GM08714 (cell line): Measurements from ENCODE around the gene UXS1.

Experiments used
- H3K4me3 ChIP-seq: fragments of 200-500 bp; sonication (Bioruptor generic); 2 replicates; pipeline ENCODE4 v1.5.1; 2014; ENCODE audit warnings: mild to moderate bottlenecking, low read length, inconsistent platforms
- ZNF274 ChIP-seq: IDR thresholded peaks from 2 replicates; pipeline ENCODE4 v1.6.1; 2012; ENCODE audit warnings: mild to moderate bottlenecking, low read depth, low read length

UXS1 gene

DNA sequence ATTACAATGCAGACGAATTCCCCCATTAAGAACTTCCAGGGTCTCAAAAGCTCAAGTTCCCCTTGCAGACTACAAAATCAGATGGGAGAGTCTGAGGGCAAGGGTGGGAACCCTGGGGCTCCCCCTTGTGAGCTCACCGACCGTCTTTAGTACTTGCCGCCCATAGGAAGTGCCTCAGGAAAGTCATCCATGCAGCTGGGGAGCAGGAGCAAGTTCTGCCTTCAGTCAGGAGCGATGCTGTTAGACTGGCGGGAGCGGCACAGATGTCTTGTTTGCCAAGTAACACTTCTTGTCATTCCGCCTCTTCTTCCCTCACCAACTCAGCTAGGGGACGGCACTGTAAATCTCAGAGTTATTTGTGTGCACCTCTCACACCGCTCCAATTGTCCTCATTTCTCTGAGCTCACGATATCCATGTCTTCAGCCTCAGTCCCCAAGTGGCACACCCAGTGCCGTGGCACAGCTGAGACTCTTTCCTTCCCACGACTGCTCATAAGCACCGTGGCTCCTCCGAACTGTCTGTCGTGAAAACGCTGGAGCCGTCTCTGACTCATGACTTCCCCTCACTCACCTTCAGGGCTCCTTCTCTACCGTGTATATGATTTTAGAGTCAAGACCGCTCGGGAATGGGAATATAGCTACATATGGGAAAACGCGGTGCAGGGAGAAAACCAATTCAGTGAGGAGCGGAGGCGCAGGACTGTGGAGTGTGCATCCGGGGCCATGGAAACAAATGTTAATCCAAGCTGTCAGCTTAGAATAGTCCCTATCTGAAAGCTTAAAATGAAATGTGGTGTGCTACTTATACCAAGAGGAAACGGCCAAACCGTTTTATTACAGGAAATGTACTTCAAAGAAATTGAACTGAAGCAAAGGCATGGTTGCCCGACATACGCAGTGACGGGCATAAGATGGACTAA, 34.0 kb downstream of the UXS1 start:
- H3K4me3 ChIP-seq, result peak overlapping the region; percentile 30; the same call in 1 of the 2 replicates
- TF ChIP-seq ZNF274, result no peak

DNA sequence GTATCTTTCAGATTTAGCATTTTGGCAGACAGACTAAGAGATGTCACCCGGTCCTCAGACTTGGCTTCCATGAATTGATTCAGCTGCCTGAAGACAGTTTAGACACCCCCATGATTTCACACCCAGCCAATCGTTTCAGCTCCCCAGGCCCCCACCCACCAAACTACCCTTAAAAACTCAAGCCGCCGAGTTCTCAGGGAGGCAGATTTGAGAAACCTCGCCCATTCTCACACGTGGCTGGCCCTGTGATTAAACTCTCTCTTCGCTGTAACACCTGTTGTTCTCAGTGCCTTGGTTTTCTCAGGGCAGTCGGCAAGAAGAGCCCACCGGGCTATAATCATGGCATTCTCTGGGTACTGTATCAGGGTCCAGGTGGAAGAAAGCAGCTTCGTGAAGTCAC, 35.2 kb downstream of the UXS1 start:
- no peak overlapping the region; the same call in 1 of the 2 replicates for H3K4me3 ChIP-seq
- no peak for TF ChIP-seq ZNF274

DNA sequence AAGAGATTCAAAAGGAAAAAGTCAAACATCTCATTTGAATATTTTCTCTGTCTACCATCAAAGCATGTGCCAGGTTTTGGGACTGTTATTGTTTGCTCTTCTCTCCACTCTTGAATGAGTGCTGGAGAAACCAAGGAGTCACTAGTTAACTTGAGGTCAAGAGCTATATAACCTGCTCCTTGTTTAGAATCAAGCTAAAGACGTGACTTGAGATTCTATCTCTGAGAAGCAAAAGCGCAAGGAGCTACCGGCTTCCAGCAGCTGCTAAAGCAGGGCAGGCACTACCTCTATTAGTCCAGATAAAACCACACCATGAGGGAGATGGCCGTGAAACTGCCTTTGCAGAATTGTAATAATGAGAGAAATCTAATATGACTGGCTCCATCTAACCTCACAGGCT, 36.0 kb downstream of the UXS1 start:
- no peak overlapping the region for H3K4me3 ChIP-seq
- TF ChIP-seq ZNF274, result no peak

DNA sequence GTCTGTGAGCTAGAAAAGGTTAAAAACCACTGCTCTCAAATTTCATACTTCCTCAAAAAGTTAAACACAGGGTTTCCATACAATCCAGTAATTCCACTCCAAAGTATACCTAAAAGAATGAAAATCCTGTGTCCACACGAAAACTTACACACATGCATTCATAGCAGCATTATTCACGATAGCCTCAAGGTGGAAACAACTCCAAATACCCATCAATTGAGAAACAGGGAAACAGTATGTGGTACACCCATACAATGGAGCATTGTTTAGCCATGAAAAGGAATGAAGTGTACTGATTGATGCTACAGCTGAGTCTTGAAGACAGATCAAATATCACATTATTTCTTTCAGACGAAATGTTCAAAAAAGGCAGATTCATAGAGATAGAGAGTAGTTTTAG, 36.7 kb downstream of the UXS1 start:
- no peak overlapping the region for H3K4me3 ChIP-seq
- TF ChIP-seq ZNF274, result no peak

DNA sequence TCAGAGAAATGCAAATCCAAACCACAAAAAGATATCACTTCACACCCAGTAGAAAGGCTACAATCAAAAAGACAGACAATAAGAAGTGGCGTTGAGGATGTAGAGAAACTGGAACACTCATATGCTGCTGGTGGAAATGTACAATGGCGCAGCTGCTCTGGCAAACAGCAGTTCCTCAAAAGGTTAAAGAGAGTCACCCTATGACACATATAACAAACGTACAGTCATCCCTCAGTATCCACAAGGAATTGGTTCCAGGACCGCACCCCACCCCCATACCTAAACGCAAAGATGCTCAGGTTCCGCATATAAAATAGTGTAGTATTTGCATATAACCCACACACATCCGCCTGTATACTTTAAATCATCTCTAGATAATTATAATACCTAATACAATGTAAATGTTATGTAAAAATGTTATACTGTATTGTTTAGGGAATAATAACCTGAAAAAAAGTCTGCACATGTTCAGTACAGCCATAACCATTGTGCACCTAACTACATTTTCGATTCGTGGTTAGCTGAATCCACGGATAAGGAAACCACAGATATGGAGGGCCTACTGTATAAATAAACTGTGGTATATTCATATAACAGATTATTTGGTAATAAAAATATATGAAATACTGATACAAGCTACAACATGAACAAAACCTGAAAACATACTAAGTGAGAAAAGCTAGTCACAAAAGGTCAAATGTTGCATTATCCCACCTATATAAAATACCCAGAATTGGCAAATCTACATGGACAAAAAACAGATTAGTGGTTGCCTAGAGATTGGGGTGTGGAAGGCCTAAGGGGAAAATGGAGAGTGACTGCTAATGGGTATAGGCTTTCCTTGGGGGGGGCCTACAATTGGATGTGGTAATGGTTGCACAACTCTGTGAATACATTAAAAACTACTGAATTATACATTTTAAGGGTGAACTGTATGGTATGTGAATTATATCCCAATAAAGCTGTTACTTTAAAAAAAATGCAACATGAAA, 37.5 kb downstream of the UXS1 start:
- TF ChIP-seq ZNF274, result no peak
- no peak overlapping the region for H3K4me3 ChIP-seq

DNA sequence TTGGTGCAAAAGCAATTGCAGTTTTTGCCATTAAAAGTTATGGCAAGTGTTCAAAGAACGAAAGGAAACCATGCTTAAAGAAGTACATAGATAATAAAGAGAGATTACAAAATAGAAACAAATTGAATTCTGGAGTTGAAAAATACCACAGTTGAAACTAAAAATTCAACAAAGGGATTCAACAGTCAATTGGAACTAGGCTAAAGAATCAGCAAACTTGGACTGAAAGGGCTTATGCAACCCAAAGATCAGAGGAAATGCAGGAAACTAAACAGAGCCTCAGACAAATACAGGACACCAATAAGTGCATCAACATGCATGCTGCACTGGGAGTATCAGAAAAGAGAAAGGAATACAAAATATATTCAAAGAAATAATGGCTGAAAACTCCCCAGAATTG, 40.3 kb downstream of the UXS1 start:
- TF ChIP-seq ZNF274, result no peak
- H3K4me3 ChIP-seq, result no peak overlapping the region

DNA sequence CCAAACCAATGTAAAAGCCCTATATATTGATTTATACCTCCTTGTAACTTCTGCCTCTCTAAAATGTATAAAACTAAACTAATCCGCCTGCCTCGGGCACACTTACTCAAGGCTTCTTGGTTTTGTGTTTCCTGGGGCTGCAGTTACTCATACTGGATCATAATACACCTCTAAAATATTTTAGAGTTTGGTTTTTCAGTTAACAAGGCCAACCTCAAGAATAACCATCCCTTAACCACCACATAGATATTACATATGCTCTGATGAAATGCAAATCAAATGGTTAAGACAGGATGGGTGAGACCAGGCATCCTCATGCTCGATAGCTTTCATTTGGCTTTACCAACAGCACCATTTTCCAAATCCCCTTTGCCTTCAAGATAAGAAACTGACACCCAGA, 46.4 kb downstream of the UXS1 start:
- H3K4me3 ChIP-seq, result no peak overlapping the region; the same call in 1 of the 2 replicates
- no peak for TF ChIP-seq ZNF274

DNA sequence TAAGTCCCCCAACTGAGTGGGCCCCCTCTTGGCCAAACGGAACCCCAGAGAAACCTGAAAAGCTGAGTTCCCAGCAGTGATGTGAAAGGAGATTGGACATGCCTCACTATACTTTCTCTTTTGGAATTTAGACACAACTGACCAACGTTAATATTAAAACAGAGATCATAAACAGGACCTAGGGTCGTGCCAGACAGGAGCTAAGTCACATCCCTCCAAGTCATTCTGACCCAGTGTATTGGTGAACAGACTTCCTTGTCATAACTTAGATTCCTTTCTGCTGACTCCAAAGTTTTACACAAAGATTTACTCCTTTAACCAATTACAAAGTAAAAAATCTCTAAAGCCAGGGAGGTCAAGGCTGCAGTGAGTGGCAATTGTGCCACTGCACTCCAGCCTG, 46.9 kb downstream of the UXS1 start:
- TF ChIP-seq ZNF274, result no peak
- no peak overlapping the region; the same call in 1 of the 2 replicates for H3K4me3 ChIP-seq

DNA sequence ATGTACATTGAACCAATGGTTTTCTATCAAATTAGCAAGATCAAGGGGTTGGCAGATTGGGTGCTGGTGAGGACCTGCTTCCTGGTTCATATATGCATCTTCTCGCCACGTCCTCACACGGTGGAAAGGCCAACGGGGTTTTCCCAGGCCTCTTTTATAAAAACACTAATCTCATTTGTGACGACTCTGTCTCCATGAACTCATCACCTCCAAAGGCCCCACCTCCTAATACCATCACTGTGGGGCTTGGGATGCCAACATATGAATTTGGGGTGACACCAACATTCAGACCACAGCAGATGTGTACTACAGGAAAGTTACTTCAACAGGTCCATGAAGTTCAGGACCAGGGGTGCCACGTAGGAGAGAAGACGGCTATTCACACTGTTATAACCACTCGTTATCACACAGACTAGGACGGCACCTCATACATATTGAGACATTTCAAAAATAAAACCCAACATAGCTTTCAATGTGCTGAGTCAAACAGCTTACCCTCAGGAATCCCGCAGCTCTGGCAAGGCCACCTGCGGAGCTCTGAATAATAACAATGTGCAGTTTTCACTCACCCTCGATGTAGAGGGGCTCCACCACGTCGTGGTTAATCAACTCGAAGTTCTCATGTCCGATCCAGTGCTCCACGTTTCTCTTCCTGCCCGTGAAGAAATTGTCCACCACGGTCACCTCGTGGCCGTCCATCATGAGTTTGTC, 49.3 kb downstream of the UXS1 start:
- no peak overlapping the region for H3K4me3 ChIP-seq
- TF ChIP-seq ZNF274, result no peak

DNA sequence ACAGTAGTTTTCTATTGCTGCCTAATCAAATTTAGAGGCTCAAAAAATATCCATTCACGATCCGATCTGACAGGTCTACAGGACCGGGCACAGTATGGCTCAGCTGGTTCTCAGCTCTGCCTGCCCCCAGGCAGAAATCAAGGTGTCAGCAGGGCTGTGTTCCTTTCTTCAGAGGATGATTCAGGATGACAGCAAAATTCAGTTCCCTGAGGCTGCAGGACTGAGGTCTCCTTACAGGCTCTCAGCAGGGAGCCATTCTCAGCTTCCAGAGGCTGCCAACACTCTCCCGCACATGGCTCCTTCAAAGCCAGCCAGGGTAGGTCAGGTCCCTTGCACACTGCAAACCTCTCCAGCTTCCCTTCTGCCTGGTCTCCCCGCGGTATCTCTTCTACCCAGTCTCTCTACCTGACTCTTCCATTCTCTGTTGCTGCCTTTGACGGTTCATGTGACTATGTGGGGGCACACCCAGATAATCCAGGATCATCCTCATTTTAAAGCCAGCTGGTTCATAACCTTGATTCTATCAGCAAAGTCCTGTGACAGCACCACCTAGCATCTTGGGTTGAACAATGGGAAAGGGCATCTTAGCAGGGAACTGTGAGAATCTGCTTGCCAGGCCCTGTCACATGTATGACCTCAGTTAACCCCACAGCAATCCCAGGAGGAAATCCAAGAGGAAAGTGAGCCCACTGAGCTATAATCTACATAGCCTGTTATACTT, 50.4 kb downstream of the UXS1 start:
- TF ChIP-seq ZNF274, result no peak
- no peak overlapping the region for H3K4me3 ChIP-seq

DNA sequence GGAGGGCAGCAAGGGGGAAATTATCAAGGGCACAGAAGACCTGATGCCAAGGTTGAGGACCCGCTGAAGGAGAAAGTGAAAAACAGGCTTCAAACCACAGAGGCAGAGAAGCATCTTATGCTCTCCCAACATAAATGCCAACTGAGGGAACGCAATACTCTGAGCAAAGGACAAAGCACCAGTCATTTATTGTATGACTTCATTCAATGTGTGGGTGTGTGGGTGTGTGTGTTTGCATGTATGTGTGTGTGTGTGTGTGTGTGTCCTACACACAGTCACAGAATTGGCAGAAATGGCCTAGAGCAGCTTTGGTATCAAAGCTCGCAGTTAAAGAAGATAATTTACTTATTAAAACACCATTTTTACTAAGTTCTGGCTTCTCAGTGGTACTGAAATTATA, 51.4 kb downstream of the UXS1 start:
- no peak for TF ChIP-seq ZNF274
- H3K4me3 ChIP-seq, result no peak overlapping the region

DNA sequence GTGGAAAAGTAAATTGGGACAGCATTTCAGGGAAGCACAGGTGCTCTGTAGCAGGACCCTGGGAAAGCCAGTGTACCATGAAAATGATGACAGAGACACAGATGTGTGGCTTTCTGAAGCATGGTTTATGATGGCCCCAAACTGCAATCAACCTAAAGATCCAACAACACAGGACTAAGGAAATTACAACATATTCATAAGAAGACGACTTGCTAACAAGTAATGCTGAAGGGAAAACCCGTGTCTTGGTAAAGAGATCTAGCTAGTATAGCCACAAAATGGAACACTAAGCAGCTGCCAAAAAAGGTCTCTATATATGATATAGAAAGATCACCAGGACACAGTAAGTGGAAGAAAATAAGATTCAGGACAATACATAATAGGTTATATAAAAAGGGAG, 53.2 kb downstream of the UXS1 start:
- no peak overlapping the region for H3K4me3 ChIP-seq
- TF ChIP-seq ZNF274, result no peak

DNA sequence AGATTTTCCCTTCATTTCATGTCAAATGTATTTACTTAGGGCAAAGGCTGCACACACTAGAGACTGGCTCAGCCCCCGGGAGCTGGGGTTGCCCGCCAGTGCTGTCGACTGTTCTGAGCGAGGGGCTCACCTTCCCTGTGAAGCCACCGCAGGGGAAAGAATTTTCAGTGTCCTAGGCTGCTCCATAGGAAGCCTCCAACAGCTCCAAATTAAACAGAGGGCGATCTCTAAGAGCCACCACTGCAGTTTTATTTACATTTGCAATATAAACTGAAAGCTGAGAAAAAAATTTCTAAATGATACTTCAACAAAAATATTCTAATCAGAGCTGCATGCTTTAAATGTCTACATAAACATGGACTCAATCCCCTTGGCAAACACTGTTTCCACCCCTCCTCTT, 54.0 kb downstream of the UXS1 start:
- no peak overlapping the region for H3K4me3 ChIP-seq
- no peak for TF ChIP-seq ZNF274
